HepG2 (cell line): ENCODE measurements around the gene PRR5L. TPM values are rescaled to one million over a fixed set of nuclear protein-coding genes. Genes with fewer than 3 reads are reported as not detected.
A peak's percentile ranks its signal among the peaks of the same experiment; 100 is the strongest.

Experiments
- ATRX ChIP-seq: sonication (generic); formaldehyde crosslinking; IDR thresholded peaks from 2 replicates; pipeline ENCODE4 v1.4.0; 2020; ENCODE audit warnings: missing genetic modification reagents, borderline replicate concordance
- FOXA1 ChIP-seq, 2 experiments: fragments of 450-650 bp in 1 of 2; sonication (generic) in 1 of 2; formaldehyde crosslinking in 1 of 2; IDR thresholded peaks; 2 replicates each; pipeline versions ENCODE4 v1.4.0 to v1.6.1; 2016 to 2020; ENCODE audit warnings: missing genetic modification reagents in 1 of 2
- GATAD2A ChIP-seq: IDR thresholded peaks from 2 replicates; pipeline ENCODE4 v1.6.1; 2016
- GTF3A ChIP-seq: sonication (generic); formaldehyde crosslinking; conservative IDR thresholded peaks from 2 replicates; pipeline ENCODE4 v1.4.0; 2020; ENCODE audit warnings: mild to moderate bottlenecking, missing genetic modification reagents
- HDAC2 ChIP-seq: sonication (generic); formaldehyde crosslinking; IDR thresholded peaks from 2 replicates; pipeline ENCODE4 v1.4.0; 2020; ENCODE audit warnings: missing genetic modification reagents
- KDM3A ChIP-seq: IDR thresholded peaks from 2 replicates; pipeline ENCODE4 v1.6.1; 2018; ENCODE audit warnings: low read depth, missing compliant biosample characterization
- MIXL1 ChIP-seq: IDR thresholded peaks from 2 replicates; pipeline ENCODE4 v1.6.1; 2016
- MYC ChIP-seq: sonication (generic); formaldehyde crosslinking; IDR thresholded peaks from 2 replicates; pipeline ENCODE4 v1.9.0; 2021; ENCODE audit warnings: missing genetic modification reagents, borderline replicate concordance
- MYNN ChIP-seq: sonication (generic); formaldehyde crosslinking; IDR thresholded peaks from 2 replicates; pipeline ENCODE4 v1.4.0; 2020; ENCODE audit warnings: mild to moderate bottlenecking, low read depth, missing genetic modification reagents
- RORA ChIP-seq: sonication (generic); formaldehyde crosslinking; IDR thresholded peaks from 2 replicates; pipeline ENCODE4 v1.5.0; 2020; ENCODE audit warnings: mild to moderate bottlenecking, missing genetic modification reagents, moderate library complexity
- ZNF180 ChIP-seq: sonication (generic); formaldehyde crosslinking; IDR thresholded peaks from 2 replicates; pipeline ENCODE4 v1.4.0; 2020; ENCODE audit warnings: low read depth, missing genetic modification reagents, borderline replicate concordance
- ZNF343 ChIP-seq: sonication (generic); formaldehyde crosslinking; IDR thresholded peaks from 2 replicates; pipeline ENCODE4 v1.4.0; 2020; ENCODE audit warnings: mild to moderate bottlenecking, missing genetic modification reagents
- ZNF557 ChIP-seq: sonication (generic); formaldehyde crosslinking; IDR thresholded peaks from 2 replicates; pipeline ENCODE4 v1.4.0; 2020; ENCODE audit warnings: missing genetic modification reagents
- polyA plus RNA-seq, 8 experiments: library from polyadenylated mRNA; depleted of rRNA in 3 of 8; stranded (reverse) in 7 of 8; unstranded in 1 of 8; fragments of >200 nt; fragmentation: Illumina TruSeq in 4 of 8; extraction: Trizol in 4 of 8; gene quantifications; 2 replicates each; pipeline versions ENCODE4 v1.2.1 to v1.2.3, GENCODE V29; 2011 to 2016; ENCODE audit warnings: low read depth in 4 of 8, missing spikeins in 1 of 8, mixed read lengths in 1 of 8; ENCODE audit not compliant: insufficient read depth in 1 of 8
- total RNA-seq, 5 experiments: library from RNA; depleted of rRNA; stranded (reverse); fragments of >200 nt; fragmentation: Illumina TruSeq; extraction: Trizol; gene quantifications; 2 replicates each; pipeline ENCODE4 v1.2.3, GENCODE V29; 2016; ENCODE audit warnings: low read depth in 1 of 5
- TF ChIP-seq, protein P1 (sequence below): sonication (generic); formaldehyde crosslinking; IDR thresholded peaks from 2 replicates; pipeline ENCODE4 v1.4.0; 2020; ENCODE audit warnings: missing genetic modification reagents
- TF ChIP-seq, protein P2 (sequence below): sonication (generic); formaldehyde crosslinking; IDR thresholded peaks from 2 replicates; pipeline ENCODE4; 2020; ENCODE audit warnings: missing genetic modification reagents, mild to moderate bottlenecking, borderline replicate concordance
- TF ChIP-seq, protein P3 (sequence below): sonication (generic); formaldehyde crosslinking; IDR thresholded peaks from 2 replicates; pipeline ENCODE4 v1.9.0; 2021; ENCODE audit warnings: missing genetic modification reagents, mild to moderate bottlenecking, borderline replicate concordance
- TF ChIP-seq, protein P4 (sequence below): sonication (generic); formaldehyde crosslinking; IDR thresholded peaks from 2 replicates; pipeline ENCODE4 v1.4.0; 2020; ENCODE audit warnings: missing genetic modification reagents
- TF ChIP-seq, protein P5 (sequence below): sonication (generic); formaldehyde crosslinking; IDR thresholded peaks from 2 replicates; pipeline ENCODE4 v1.4.0; 2020; ENCODE audit warnings: missing genetic modification reagents, mild to moderate bottlenecking, borderline replicate concordance
- TF ChIP-seq, protein P6 (sequence below): IDR thresholded peaks from 2 replicates; pipeline ENCODE4 v1.6.1; 2016

Gene PRR5L
- total and polyA plus RNA-seq, 2 of the 13 experiments (the other 11 are each of a cell fraction or from before 2014, with no cell fraction given): 0.16 TPM; not detected in 1

DNA sequence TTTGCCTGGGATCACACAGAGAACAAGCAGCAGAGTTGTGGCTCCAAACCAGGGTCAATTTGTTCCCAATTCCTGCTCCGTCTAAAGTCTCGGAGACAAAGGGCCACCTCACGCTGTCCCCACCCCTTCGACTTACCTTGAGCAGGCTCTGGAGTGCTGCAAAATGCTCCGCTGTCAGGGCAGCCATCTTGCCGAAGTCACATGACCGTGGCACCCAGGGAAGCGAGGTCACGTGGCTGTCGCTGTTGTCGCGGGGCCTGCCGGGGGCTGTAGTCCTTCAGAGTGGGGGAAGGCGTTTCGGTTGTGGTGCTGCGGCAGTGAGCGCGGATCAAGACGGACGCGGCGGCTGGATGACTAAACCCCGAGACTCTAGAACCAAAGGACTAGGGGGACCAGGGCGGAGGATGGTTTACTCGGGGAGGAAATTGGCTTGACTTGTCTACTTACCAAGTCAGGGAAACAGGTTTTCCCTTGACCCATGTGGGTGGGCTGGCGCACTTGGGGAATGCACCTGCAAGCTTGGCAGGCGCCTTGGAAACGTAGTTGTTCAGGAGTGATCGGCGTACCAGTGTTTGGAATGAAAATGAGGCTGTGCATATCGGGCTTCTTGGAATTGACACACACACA is 6.7 kb upstream of the PRR5L start, which contains the start of gene COMMD9 (continued):
- TF ChIP-seq, protein P1, sequence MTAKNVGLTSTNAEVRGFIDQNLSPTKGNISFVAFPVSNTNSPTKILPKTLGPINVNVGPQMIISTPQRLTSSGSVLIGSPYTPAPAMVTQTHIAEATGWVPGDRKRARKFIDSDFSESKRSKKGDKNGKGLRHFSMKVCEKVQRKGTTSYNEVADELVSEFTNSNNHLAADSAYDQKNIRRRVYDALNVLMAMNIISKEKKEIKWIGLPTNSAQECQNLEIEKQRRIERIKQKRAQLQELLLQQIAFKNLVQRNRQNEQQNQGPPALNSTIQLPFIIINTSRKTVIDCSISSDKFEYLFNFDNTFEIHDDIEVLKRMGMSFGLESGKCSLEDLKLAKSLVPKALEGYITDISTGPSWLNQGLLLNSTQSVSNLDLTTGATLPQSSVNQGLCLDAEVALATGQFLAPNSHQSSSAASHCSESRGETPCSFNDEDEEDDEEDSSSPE (CRISPR knock-in tag): peak; percentile 55
- TF ChIP-seq HDAC2 (CRISPR knock-in tag): peak; percentile 94
- no peak for TF ChIP-seq RORA
- peak; percentile 64 for TF ChIP-seq GATAD2A
- no peak for TF ChIP-seq ZNF557 (CRISPR knock-in tag)
- peak; percentile 86 for TF ChIP-seq MIXL1 (CRISPR knock-in tag)
- TF ChIP-seq, protein P2, sequence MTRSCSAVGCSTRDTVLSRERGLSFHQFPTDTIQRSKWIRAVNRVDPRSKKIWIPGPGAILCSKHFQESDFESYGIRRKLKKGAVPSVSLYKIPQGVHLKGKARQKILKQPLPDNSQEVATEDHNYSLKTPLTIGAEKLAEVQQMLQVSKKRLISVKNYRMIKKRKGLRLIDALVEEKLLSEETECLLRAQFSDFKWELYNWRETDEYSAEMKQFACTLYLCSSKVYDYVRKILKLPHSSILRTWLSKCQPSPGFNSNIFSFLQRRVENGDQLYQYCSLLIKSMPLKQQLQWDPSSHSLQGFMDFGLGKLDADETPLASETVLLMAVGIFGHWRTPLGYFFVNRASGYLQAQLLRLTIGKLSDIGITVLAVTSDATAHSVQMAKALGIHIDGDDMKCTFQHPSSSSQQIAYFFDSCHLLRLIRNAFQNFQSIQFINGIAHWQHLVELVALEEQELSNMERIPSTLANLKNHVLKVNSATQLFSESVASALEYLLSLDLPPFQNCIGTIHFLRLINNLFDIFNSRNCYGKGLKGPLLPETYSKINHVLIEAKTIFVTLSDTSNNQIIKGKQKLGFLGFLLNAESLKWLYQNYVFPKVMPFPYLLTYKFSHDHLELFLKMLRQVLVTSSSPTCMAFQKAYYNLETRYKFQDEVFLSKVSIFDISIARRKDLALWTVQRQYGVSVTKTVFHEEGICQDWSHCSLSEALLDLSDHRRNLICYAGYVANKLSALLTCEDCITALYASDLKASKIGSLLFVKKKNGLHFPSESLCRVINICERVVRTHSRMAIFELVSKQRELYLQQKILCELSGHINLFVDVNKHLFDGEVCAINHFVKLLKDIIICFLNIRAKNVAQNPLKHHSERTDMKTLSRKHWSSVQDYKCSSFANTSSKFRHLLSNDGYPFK (CRISPR knock-in tag): peak; percentile 83; the same call in 1 of the 2 replicates
- TF ChIP-seq, protein P3, sequence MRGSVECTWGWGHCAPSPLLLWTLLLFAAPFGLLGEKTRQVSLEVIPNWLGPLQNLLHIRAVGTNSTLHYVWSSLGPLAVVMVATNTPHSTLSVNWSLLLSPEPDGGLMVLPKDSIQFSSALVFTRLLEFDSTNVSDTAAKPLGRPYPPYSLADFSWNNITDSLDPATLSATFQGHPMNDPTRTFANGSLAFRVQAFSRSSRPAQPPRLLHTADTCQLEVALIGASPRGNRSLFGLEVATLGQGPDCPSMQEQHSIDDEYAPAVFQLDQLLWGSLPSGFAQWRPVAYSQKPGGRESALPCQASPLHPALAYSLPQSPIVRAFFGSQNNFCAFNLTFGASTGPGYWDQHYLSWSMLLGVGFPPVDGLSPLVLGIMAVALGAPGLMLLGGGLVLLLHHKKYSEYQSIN (CRISPR knock-in tag): no peak
- no peak for TF ChIP-seq ZNF180
- TF ChIP-seq, protein P4, sequence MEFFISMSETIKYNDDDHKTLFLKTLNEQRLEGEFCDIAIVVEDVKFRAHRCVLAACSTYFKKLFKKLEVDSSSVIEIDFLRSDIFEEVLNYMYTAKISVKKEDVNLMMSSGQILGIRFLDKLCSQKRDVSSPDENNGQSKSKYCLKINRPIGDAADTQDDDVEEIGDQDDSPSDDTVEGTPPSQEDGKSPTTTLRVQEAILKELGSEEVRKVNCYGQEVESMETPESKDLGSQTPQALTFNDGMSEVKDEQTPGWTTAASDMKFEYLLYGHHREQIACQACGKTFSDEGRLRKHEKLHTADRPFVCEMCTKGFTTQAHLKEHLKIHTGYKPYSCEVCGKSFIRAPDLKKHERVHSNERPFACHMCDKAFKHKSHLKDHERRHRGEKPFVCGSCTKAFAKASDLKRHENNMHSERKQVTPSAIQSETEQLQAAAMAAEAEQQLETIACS (CRISPR knock-in tag): no peak
- TF ChIP-seq GTF3A: 0 out of 2 replicates have a peak, but pooled peaks have one; percentile 69
- TF ChIP-seq MYNN (CRISPR knock-in tag): no peak
- no peak for TF ChIP-seq ATRX (CRISPR knock-in tag)
- TF ChIP-seq, protein P5, sequence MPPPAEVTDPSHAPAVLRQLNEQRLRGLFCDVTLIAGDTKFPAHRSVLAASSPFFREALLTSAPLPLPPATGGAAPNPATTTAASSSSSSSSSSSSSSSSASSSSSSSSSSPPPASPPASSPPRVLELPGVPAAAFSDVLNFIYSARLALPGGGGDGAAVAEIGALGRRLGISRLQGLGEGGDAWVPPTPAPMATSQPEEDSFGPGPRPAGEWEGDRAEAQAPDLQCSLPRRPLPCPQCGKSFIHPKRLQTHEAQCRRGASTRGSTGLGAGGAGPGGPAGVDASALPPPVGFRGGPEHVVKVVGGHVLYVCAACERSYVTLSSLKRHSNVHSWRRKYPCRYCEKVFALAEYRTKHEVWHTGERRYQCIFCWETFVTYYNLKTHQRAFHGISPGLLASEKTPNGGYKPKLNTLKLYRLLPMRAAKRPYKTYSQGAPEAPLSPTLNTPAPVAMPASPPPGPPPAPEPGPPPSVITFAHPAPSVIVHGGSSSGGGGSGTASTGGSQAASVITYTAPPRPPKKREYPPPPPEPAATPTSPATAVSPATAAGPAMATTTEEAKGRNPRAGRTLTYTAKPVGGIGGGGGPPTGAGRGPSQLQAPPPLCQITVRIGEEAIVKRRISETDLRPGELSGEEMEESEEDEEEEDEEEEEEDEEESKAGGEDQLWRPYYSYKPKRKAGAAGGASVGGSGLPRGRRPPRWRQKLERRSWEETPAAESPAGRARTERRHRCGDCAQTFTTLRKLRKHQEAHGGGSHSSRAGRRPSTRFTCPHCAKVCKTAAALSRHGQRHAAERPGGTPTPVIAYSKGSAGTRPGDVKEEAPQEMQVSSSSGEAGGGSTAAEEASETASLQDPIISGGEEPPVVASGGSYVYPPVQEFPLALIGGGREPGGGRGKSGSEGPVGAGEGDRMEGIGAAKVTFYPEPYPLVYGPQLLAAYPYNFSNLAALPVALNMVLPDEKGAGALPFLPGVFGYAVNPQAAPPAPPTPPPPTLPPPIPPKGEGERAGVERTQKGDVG: 0 out of 2 replicates have a peak, but pooled peaks have one; percentile 28
- peak; percentile 67; the same call in 1 of the 2 replicates for TF ChIP-seq KDM3A (CRISPR knock-in tag)
- TF ChIP-seq MYC (CRISPR knock-in tag): peak; percentile 90
- TF ChIP-seq, protein P6, sequence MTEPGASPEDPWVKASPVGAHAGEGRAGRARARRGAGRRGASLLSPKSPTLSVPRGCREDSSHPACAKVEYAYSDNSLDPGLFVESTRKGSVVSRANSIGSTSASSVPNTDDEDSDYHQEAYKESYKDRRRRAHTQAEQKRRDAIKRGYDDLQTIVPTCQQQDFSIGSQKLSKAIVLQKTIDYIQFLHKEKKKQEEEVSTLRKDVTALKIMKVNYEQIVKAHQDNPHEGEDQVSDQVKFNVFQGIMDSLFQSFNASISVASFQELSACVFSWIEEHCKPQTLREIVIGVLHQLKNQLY: no peak
- TF ChIP-seq FOXA1 (IDR thresholded peaks at IDR 0.05): no peak
- peak; percentile 25; the same call in 1 of the 2 replicates for TF ChIP-seq FOXA1 (CRISPR knock-in tag; IDR thresholded peaks at IDR 0.05)
- no peak for TF ChIP-seq ZNF343 (CRISPR knock-in tag)
